A549 (cell line): ENCODE data around the gene CST4. TPM values are rescaled to one million over a fixed set of nuclear protein-coding genes. Genes with fewer than 3 reads are reported as not detected.

ENCODE experiments used
- ATAC-seq, 2 experiments: fragments of 200-7000 bp in 1 of 2; fragments of >200 bp in 1 of 2; cut with Nextera tagmentation in 1 of 2; cut with Tn5 transposase in 1 of 2; 3 replicates each; pipeline versions ENCODE4 v1.8.0 to v1.9.1; 2018 to 2020; ENCODE audit warnings: mild to moderate bottlenecking in 1 of 2, moderate library complexity in 1 of 2
- CTCF ChIA-PET: fragments of 300-600 bp; sonication (Branson Sonifier 250); formaldehyde crosslinking; extraction: SDS; loops from one replicate; lab custom pipeline; 2021; ENCODE audit warnings: antibody characterized with exemption, inconsistent platforms; lab: Yijun Ruan, JAX
- POLR2A ChIA-PET: fragments of 350-600 bp; formaldehyde crosslinking; extraction: SDS; loops from one replicate; lab custom pipeline; 2021; ENCODE audit warnings: antibody characterized with exemption, inconsistent platforms; lab: Yijun Ruan, JAX
- DNase-seq, 2 experiments: peaks; one replicate each; pipeline versions ENCODE4 v3.0.0 to v3.0.0-alpha.2; 2011 to 2016; ENCODE audit warnings: low read depth in 1 of 2, low spot score in 1 of 2
- FAIRE-seq: peaks from 2 replicates; lab custom pipeline; 2011; peaks lifted over from hg19 to GRCh38; lab: Jason Lieb, UNC
- H3K27ac ChIP-seq, 2 experiments: fragments of >200 bp; sonication (Bioruptor Twin); formaldehyde crosslinking; 3 replicates each; pipeline ENCODE4 v1.5.1; 2016 to 2017
- H3K4me1 ChIP-seq: fragments of >200 bp; sonication (Bioruptor Twin); formaldehyde crosslinking; 3 replicates; pipeline ENCODE4 v1.6.1; 2016
- H3K4me2 ChIP-seq: fragments of >200 bp; sonication (Bioruptor Twin); formaldehyde crosslinking; 3 replicates; pipeline ENCODE4 v1.6.1; 2016
- H3K4me3 ChIP-seq: fragments of >200 bp; sonication (Bioruptor Twin); formaldehyde crosslinking; 3 replicates; pipeline ENCODE4 v1.5.1; 2016
- H3K9me3 ChIP-seq: fragments of >200 bp; sonication (Bioruptor Twin); formaldehyde crosslinking; 3 replicates; pipeline ENCODE4 v1.6.1; 2016
- CBX2 ChIP-seq: fragments of 200-600 bp; sonication (generic); IDR thresholded peaks from 2 replicates; pipeline ENCODE4 v1.6.1; 2016; ENCODE audit warnings: low read depth, mild to moderate bottlenecking, borderline replicate concordance
- CBX8 ChIP-seq: fragments of 200-600 bp; sonication (generic); IDR thresholded peaks from 2 replicates; pipeline ENCODE4 v1.6.1; 2016
- CEBPB ChIP-seq, 2 experiments: fragments of >200 bp in 1 of 2; sonication (Bioruptor Twin) in 1 of 2; formaldehyde crosslinking in 1 of 2; IDR thresholded peaks; 2 replicates each; pipeline ENCODE4 v1.6.1; 2012 to 2016
- CHD4 ChIP-seq: fragments of 200-600 bp; sonication (generic); IDR thresholded peaks from 2 replicates; pipeline ENCODE4 v1.6.1; 2016; ENCODE audit warnings: antibody characterized with exemption, mild to moderate bottlenecking, borderline replicate concordance
- E2F6 ChIP-seq: IDR thresholded peaks from 2 replicates; pipeline ENCODE4 v1.6.1; 2012; ENCODE audit warnings: low read depth, borderline replicate concordance
- EHF ChIP-seq: fragments of 250-450 bp; sonication (Bioruptor Pico); IDR thresholded peaks from 2 replicates; pipeline ENCODE4 v1.5.0; 2020; ENCODE audit warnings: mild to moderate bottlenecking
- FOXS1 ChIP-seq: fragments of 250-450 bp; sonication (Bioruptor Pico); IDR thresholded peaks from 2 replicates; pipeline ENCODE4 v1.5.0; 2020; ENCODE audit warnings: mild to moderate bottlenecking, moderate library complexity
- JUN ChIP-seq, 2 experiments: fragments of >200 bp; sonication (Bioruptor Twin); formaldehyde crosslinking; IDR thresholded peaks; 2 replicates in 1 of 2; 3 replicates in 1 of 2; pipeline ENCODE4 v1.6.1; 2016 to 2017
- KDM1A ChIP-seq: fragments of 200-600 bp; sonication (generic); IDR thresholded peaks from 2 replicates; pipeline ENCODE4 v1.6.1; 2016; ENCODE audit warnings: low read depth, mild to moderate bottlenecking
- KDM5A ChIP-seq: fragments of 200-600 bp; sonication (generic); IDR thresholded peaks from 2 replicates; pipeline ENCODE4 v1.6.1; 2016; ENCODE audit warnings: antibody characterized with exemption, mild to moderate bottlenecking
- MAFK ChIP-seq: fragments of 450-650 bp; IDR thresholded peaks from 2 replicates; pipeline ENCODE4 v1.6.1; 2014; ENCODE audit not compliant: partially characterized antibody
- MYC ChIP-seq: IDR thresholded peaks from 2 replicates; pipeline ENCODE4 v1.6.1; 2012; ENCODE audit warnings: mild to moderate bottlenecking, inconsistent platforms, low read length, improper control_type of control experiment, borderline replicate concordance
- NFE2L2 ChIP-seq: fragments of 150-350 bp; conservative IDR thresholded peaks from 2 replicates; pipeline ENCODE4 v1.6.1; 2014; ENCODE audit warnings: low read length
- POLR2AphosphoS2 ChIP-seq: conservative IDR thresholded peaks from 2 replicates; pipeline ENCODE4 v1.6.1; 2012; ENCODE audit warnings: low read length, improper control_type of control experiment, inconsistent platforms
- RNF2 ChIP-seq: fragments of 200-600 bp; sonication (generic); IDR thresholded peaks from 2 replicates; pipeline ENCODE4 v1.6.1; 2016; ENCODE audit warnings: low read depth, mild to moderate bottlenecking, antibody characterized with exemption, moderate library complexity, borderline replicate concordance
- USF2 ChIP-seq: fragments of 450-650 bp; IDR thresholded peaks from 2 replicates; pipeline ENCODE4 v1.6.1; 2014; ENCODE audit warnings: antibody characterized with exemption
- ZNF302 ChIP-seq: fragments of 250-450 bp; sonication (Bioruptor Pico); IDR thresholded peaks from 2 replicates; pipeline ENCODE4 v1.9.0; 2021; ENCODE audit warnings: inconsistent platforms, mild to moderate bottlenecking, moderate library complexity
- ZSCAN20 ChIP-seq: fragments of 250-450 bp; sonication (Bioruptor Pico); IDR thresholded peaks from 2 replicates; pipeline ENCODE4 v1.8.0; 2022; ENCODE audit warnings: mild to moderate bottlenecking, moderate library complexity
- WGBS: methylation state at CpG from one replicate; pipeline ENCODE4 v1.1.6; 2017; ENCODE audit errors: missing lambda C conversion rate; 5-methylcytosine and 5-hydroxymethylcytosine counted together
- polyA plus RNA-seq, 4 experiments: library from polyadenylated mRNA; depleted of rRNA in 3 of 4; stranded (reverse); fragments of >200 nt; fragmentation: RNase III in 1 of 4; extraction: RNeasy Plus Mini Kit Qiagen cat#74134 plus additional on column Dnase treatment in 1 of 4; gene quantifications; 2 replicates in 3 of 4; 3 replicates in 1 of 4; pipeline ENCODE4 v1.2.3, GENCODE V29; 2011 to 2017
- TF ChIP-seq, protein P1 (sequence below): fragments of >200 bp; sonication (Bioruptor Twin); formaldehyde crosslinking; IDR thresholded peaks from 3 replicates; pipeline ENCODE4 v1.5.1; 2016
- TF ChIP-seq, protein P2 (sequence below): IDR thresholded peaks from 2 replicates; pipeline ENCODE4 v1.6.1; 2012
- TF ChIP-seq, protein P3 (sequence below): IDR thresholded peaks from 2 replicates; pipeline ENCODE4 v1.6.1; 2012

Gene CST4
- polyA plus RNA-seq, 2 of the 4 experiments (the other 2 are of a cell fraction): not detected

GRCh38 chr20:23658989-23659609 lies 29.7 kb downstream of the CST4 start:
- FAIRE-seq (no peak), DNase-seq (no peak), ATAC-seq (no peak; a peak in 1 of 6 replicates)
- Histone ChIP-seq H3K4me2 (peak overlapping the region; percentile 22; the same call in 1 of the 3 replicates), H3K4me1 (peaks cover 10% of the 10 kb centered on the region; the same call in 2 of the 3 replicates), H3K27ac (peak overlapping the region in 1 of 2 experiments; percentile 0; a peak in 1 of 6 replicates), H3K9me3 (no peaks in the 10 kb centered on the region), H3K4me3 (no peak overlapping the region)
- ChIA-PET CTCF (interaction anchor here (1.3 kb wide), 1 partner anchor 9 kb away, joined by 5 read pairs; no protein-coding TSS in a partner anchor), POLR2A (no interaction called here)
- TF ChIP-seq KDM1A (no peak), JUN (IDR thresholded peaks at IDR 0.05) (no peak), CEBPB (IDR thresholded peaks at IDR 0.05) (no peak), RNF2 (no peak), CBX8 (no peak), POLR2AphosphoS2 (no peak), E2F6 (no peak), CHD4 (no peak), EHF (no peak)
- TF ChIP-seq, protein P1, sequence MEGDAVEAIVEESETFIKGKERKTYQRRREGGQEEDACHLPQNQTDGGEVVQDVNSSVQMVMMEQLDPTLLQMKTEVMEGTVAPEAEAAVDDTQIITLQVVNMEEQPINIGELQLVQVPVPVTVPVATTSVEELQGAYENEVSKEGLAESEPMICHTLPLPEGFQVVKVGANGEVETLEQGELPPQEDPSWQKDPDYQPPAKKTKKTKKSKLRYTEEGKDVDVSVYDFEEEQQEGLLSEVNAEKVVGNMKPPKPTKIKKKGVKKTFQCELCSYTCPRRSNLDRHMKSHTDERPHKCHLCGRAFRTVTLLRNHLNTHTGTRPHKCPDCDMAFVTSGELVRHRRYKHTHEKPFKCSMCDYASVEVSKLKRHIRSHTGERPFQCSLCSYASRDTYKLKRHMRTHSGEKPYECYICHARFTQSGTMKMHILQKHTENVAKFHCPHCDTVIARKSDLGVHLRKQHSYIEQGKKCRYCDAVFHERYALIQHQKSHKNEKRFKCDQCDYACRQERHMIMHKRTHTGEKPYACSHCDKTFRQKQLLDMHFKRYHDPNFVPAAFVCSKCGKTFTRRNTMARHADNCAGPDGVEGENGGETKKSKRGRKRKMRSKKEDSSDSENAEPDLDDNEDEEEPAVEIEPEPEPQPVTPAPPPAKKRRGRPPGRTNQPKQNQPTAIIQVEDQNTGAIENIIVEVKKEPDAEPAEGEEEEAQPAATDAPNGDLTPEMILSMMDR: no peak
- TF ChIP-seq, protein P2, sequence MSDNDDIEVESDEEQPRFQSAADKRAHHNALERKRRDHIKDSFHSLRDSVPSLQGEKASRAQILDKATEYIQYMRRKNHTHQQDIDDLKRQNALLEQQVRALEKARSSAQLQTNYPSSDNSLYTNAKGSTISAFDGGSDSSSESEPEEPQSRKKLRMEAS: no peak
- WGBS: 72% methylated on average over 8 of the region's 8 CpGs

- FAIRE-seq (peak; percentile 28), ATAC-seq (no peak), DNase-seq (no peak)
- no peak for TF ChIP-seq MYC
- no peak for TF ChIP-seq ZSCAN20 (CRISPR knock-in tag)
- TF ChIP-seq ZNF302 (CRISPR knock-in tag): no peak
- TF ChIP-seq, protein P3, sequence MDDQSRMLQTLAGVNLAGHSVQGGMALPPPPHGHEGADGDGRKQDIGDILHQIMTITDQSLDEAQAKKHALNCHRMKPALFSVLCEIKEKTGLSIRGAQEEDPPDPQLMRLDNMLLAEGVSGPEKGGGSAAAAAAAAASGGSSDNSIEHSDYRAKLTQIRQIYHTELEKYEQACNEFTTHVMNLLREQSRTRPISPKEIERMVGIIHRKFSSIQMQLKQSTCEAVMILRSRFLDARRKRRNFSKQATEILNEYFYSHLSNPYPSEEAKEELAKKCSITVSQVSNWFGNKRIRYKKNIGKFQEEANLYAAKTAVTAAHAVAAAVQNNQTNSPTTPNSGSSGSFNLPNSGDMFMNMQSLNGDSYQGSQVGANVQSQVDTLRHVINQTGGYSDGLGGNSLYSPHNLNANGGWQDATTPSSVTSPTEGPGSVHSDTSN: no peak
- TF ChIP-seq RNF2: no peak
- TF ChIP-seq, protein P1: no peak
- TF ChIP-seq MAFK: no peak
- no peak for TF ChIP-seq CBX2
- no peak for TF ChIP-seq CBX8
- TF ChIP-seq USF2: no peak
- no peak for TF ChIP-seq NFE2L2
- no peak for TF ChIP-seq KDM5A
- TF ChIP-seq FOXS1 (CRISPR knock-in tag): no peak
- Histone ChIP-seq H3K4me1 (peaks cover 10% of the 10 kb centered on the region; the same call in 2 of the 3 replicates), H3K9me3 (no peaks in the 10 kb centered on the region), H3K4me3 (no peak overlapping the region), H3K4me2 (no peak overlapping the region), H3K27ac (no peak overlapping the region)
- WGBS: 31% methylated on average over 2 of the region's 2 CpGs
- CTCF ChIA-PET: interaction anchor here (1.3 kb wide), 1 partner anchor 10 kb away, joined by 5 read pairs; no protein-coding TSS in a partner anchor
- POLR2A ChIA-PET: no interaction called here
These were observed 30.5 kb downstream of the CST4 start for GRCh38 chr20:23658336-23658735.
